Activated CD4-positive, alpha-beta memory T cell treated with anti-CD3 and anti-CD28 coated beads for 36 hours (primary cell): ENCODE results near the gene ARL6IP4. TPM values are rescaled to one million over a fixed set of nuclear protein-coding genes. Genes with fewer than 3 reads are reported as not detected.

Experiments
- CTCF ChIA-PET: fragments of 350-600 bp; sonication (Branson Sonifier 250); formaldehyde crosslinking; loops from one replicate; lab custom pipeline; 2021; ENCODE audit warnings: antibody characterized with exemption, inconsistent platforms; lab: Charles Lee
- POLR2A ChIA-PET: fragments of 350-600 bp; sonication (Branson Sonifier 250); formaldehyde crosslinking; loops from one replicate; lab custom pipeline; 2021; ENCODE audit warnings: antibody characterized with exemption; lab: Charles Lee
- DNase-seq: peaks from one replicate; pipeline ENCODE4 v3.0.0-alpha.2; 2020
- H3K27ac Mint-ChIP-seq: one replicate; pipeline ENCODE4 v1.8.0; 2021; ENCODE audit warnings: mixed read lengths
- H3K27me3 Mint-ChIP-seq: one replicate; pipeline ENCODE4 v1.8.0; 2021; ENCODE audit warnings: mixed read lengths
- H3K36me3 Mint-ChIP-seq: one replicate; pipeline ENCODE4 v1.8.0; 2021; ENCODE audit warnings: mixed read lengths
- H3K4me1 Mint-ChIP-seq: one replicate; pipeline ENCODE4 v1.8.0; 2021; ENCODE audit warnings: low read depth, mixed read lengths
- H3K4me3 Mint-ChIP-seq: one replicate; pipeline ENCODE4 v1.8.0; 2021; ENCODE audit warnings: mild to moderate bottlenecking, mixed read lengths
- H3K9me3 Mint-ChIP-seq: one replicate; pipeline ENCODE4 v1.8.0; 2021; ENCODE audit warnings: mixed read lengths
- intact Hi-C: fragments of 100-400 bp; cut with micrococcal nuclease; formaldehyde crosslinking; loops from one replicate; pipeline ENCODE4 v1.15.1; 2023
- microRNA-seq: library from miRNA; unstranded; fragments of <30 nt; microRNA quantifications from one replicate; pipeline ENCODE4 v1.2.0, GENCODE V29; 2022; ENCODE audit warnings: borderline number of aligned reads, borderline microRNAs expressed, borderline replicate concordance
- total RNA-seq, 2 experiments: library from RNA; stranded (reverse); gene quantifications; one replicate each; pipeline ENCODE4 v1.2.3, GENCODE V29; 2021

Gene ARL6IP4
- total RNA-seq, 2 experiments from 2014 or later: 180 to 188 TPM

GRCh38 chr12:123026094-123026853 is 45.8 kb downstream of the ARL6IP4 start:
- DNase-seq: no peak
- H3K27ac Mint-ChIP-seq: no peak overlapping the region
- intact Hi-C loops: no loop called here
- no peaks in the 10 kb centered on the region for H3K36me3 Mint-ChIP-seq
- ChIA-PET POLR2A (no interaction called here), CTCF (no interaction called here)
- H3K4me1 Mint-ChIP-seq: peaks cover 18% of the 10 kb centered on the region
- no peaks in the 10 kb centered on the region for H3K27me3 Mint-ChIP-seq
- no peak overlapping the region for H3K4me3 Mint-ChIP-seq
- H3K9me3 Mint-ChIP-seq: no peaks in the 10 kb centered on the region

- intact Hi-C loops: no loop called here
- Mint-ChIP-seq H3K4me1 (peaks cover 18% of the 10 kb centered on the region), H3K27ac (no peak overlapping the region), H3K9me3 (no peaks in the 10 kb centered on the region), H3K27me3 (no peaks in the 10 kb centered on the region), H3K4me3 (no peak overlapping the region), H3K36me3 (no peaks in the 10 kb centered on the region)
- CTCF ChIA-PET: no interaction called here
- DNase-seq: no peak
- POLR2A ChIA-PET: no interaction called here
These were observed 47.4 kb downstream of the ARL6IP4 start for GRCh38 chr12:123027726-123028445.

GRCh38 chr12:123028475-123028874 is 48.0 kb downstream of the ARL6IP4 start:
- Mint-ChIP-seq H3K4me3 (no peak overlapping the region), H3K9me3 (no peaks in the 10 kb centered on the region), H3K27me3 (no peaks in the 10 kb centered on the region), H3K27ac (no peak overlapping the region), H3K36me3 (peaks cover 1% of the 10 kb centered on the region), H3K4me1 (peaks cover 20% of the 10 kb centered on the region)
- POLR2A ChIA-PET: no interaction called here
- CTCF ChIA-PET: no interaction called here
- intact Hi-C loops: no loop called here
- DNase-seq: no peak

GRCh38 chr12:123029550-123029949 is 49.1 kb downstream of the ARL6IP4 start:
- no peaks in the 10 kb centered on the region for H3K27me3 Mint-ChIP-seq
- POLR2A ChIA-PET: no interaction called here
- no peak overlapping the region for H3K27ac Mint-ChIP-seq
- peaks cover 22% of the 10 kb centered on the region for H3K4me1 Mint-ChIP-seq
- no peaks in the 10 kb centered on the region for H3K9me3 Mint-ChIP-seq
- intact Hi-C loops: no loop called here
- CTCF ChIA-PET: no interaction called here
- peaks cover 1% of the 10 kb centered on the region for H3K36me3 Mint-ChIP-seq
- no peak for DNase-seq
- H3K4me3 Mint-ChIP-seq: no peak overlapping the region

- peaks cover 1% of the 10 kb centered on the region for H3K36me3 Mint-ChIP-seq
- H3K27me3 Mint-ChIP-seq: no peaks in the 10 kb centered on the region
- POLR2A ChIA-PET: no interaction called here
- no peak overlapping the region for H3K4me3 Mint-ChIP-seq
- H3K9me3 Mint-ChIP-seq: no peaks in the 10 kb centered on the region
- H3K4me1 Mint-ChIP-seq: peaks cover 19% of the 10 kb centered on the region
- no peak for DNase-seq
- no peak overlapping the region for H3K27ac Mint-ChIP-seq
- CTCF ChIA-PET: interaction anchor here (2.0 kb wide), 1 partner anchor 12 kb away, joined by 5 read pairs; no protein-coding TSS in a partner anchor
- intact Hi-C loops: no loop called here
These were observed 50.2 kb downstream of the ARL6IP4 start for GRCh38 chr12:123030686-123031085.

- POLR2A ChIA-PET: no interaction called here
- H3K27ac Mint-ChIP-seq: no peak overlapping the region
- CTCF ChIA-PET: interaction anchor here (2.0 kb wide), 1 partner anchor 12 kb away, joined by 5 read pairs; no protein-coding TSS in a partner anchor
- H3K4me3 Mint-ChIP-seq: no peak overlapping the region
- peaks cover 18% of the 10 kb centered on the region for H3K4me1 Mint-ChIP-seq
- H3K27me3 Mint-ChIP-seq: no peaks in the 10 kb centered on the region
- DNase-seq: no peak
- intact Hi-C loops: no loop called here
- H3K36me3 Mint-ChIP-seq: peaks cover 1% of the 10 kb centered on the region
- no peaks in the 10 kb centered on the region for H3K9me3 Mint-ChIP-seq
These were observed 50.8 kb downstream of the ARL6IP4 start for GRCh38 chr12:123031171-123031845.

Small RNA genes lying within 50 kb of the gene (microRNA-seq; reads per million reads assigned to microRNA genes)
- gene MIR4304: not detected

Other genes starting within 250 kb of the ARL6IP4 start
- gene HCAR1, start 249.8 kb upstream of the ARL6IP4 start, total RNA-seq: under 1 TPM; 0.21 to 0.27 TPM
- 10 to 100 TPM; 56.9 to 58.2 TPM for gene DENR, start 227.9 kb upstream of the ARL6IP4 start, total RNA-seq
- under 1 TPM; 0.48 TPM for gene CCDC62, start 206.1 kb upstream of the ARL6IP4 start, total RNA-seq
- gene HIP1R, start 145.2 kb upstream of the ARL6IP4 start, total RNA-seq: 10 to 100 TPM; 19.3 to 22.2 TPM
- 10 to 100 TPM in 1 of 2 experiments, 1 to 10 TPM in 1; 10.0 to 10.4 TPM for gene VPS37B, start 84.6 kb upstream of the ARL6IP4 start, total RNA-seq
- gene ABCB9, start 14.2 kb upstream of the ARL6IP4 start, total RNA-seq: 1 to 10 TPM; 2.7 to 3.6 TPM
- 10 to 100 TPM; 22.6 to 23.7 TPM for gene OGFOD2, start 5.4 kb upstream of the ARL6IP4 start, total RNA-seq
- gene PITPNM2, start 170.4 kb downstream of the ARL6IP4 start, total RNA-seq: 1 to 10 TPM; 5.9 to 6.5 TPM